GM23338 (cell line): ENCODE data around the gene CYP19A1. TPM values are rescaled to one million over a fixed set of nuclear protein-coding genes. Genes with fewer than 3 reads are reported as not detected.

Experiments
- ATAC-seq: fragments of 200-7000 bp; cut with Tn5 transposase; 3 replicates; pipeline ENCODE4 v1.9.1; 2020
- DNase-seq: peaks from one replicate; pipeline ENCODE4 v3.0.0-alpha.2; 2015; ENCODE audit warnings: low spot score
- H2AFZ ChIP-seq: fragments of 200-600 bp; sonication (generic); 2 replicates; pipeline ENCODE4 v1.8.0; 2016; ENCODE audit warnings: antibody characterized with exemption, mild to moderate bottlenecking, moderate library complexity
- H3F3A ChIP-seq: fragments of 200-600 bp; sonication (generic); replicated peaks from 2 replicates; pipeline ENCODE4 v1.8.0; 2017; ENCODE audit warnings: antibody characterized with exemption, mixed run types, low read depth
- H3K27ac ChIP-seq: fragments of 200-600 bp; sonication (generic); 2 replicates; pipeline ENCODE4 v1.6.1; 2016; ENCODE audit warnings: low read depth
- H3K27me3 ChIP-seq: fragments of 200-600 bp; sonication (generic); 2 replicates; pipeline ENCODE4 v1.8.0; 2016; ENCODE audit warnings: mild to moderate bottlenecking, mixed run types, moderate library complexity; ENCODE audit not compliant: insufficient read depth
- H3K36me3 ChIP-seq: fragments of 200-600 bp; sonication (generic); 2 replicates; pipeline ENCODE4 v1.8.0; 2016; ENCODE audit warnings: mild to moderate bottlenecking; ENCODE audit not compliant: insufficient read depth
- H3K4me1 ChIP-seq: fragments of 200-600 bp; sonication (generic); 2 replicates; pipeline ENCODE4 v1.8.0; 2016; ENCODE audit warnings: mild to moderate bottlenecking, moderate library complexity; ENCODE audit not compliant: insufficient read depth
- H3K4me2 ChIP-seq: fragments of 200-600 bp; sonication (generic); 2 replicates; pipeline ENCODE4 v1.7.1; 2017; ENCODE audit warnings: mixed run types
- H3K4me3 ChIP-seq: fragments of 200-600 bp; sonication (generic); 2 replicates; pipeline ENCODE4 v1.6.1; 2016; ENCODE audit warnings: mixed run types
- H3K79me2 ChIP-seq: fragments of 200-600 bp; sonication (generic); replicated peaks from 2 replicates; pipeline ENCODE4 v1.8.0; 2017; ENCODE audit warnings: mild to moderate bottlenecking; ENCODE audit not compliant: insufficient read depth
- H3K9me2 ChIP-seq: fragments of 200-600 bp; sonication (generic); 2 replicates; pipeline ENCODE4 v1.8.0; 2017; ENCODE audit not compliant: insufficient read depth
- H4K20me1 ChIP-seq: fragments of 200-600 bp; sonication (generic); replicated peaks from 2 replicates; pipeline ENCODE4 v1.8.0; 2017; ENCODE audit warnings: mild to moderate bottlenecking; ENCODE audit not compliant: insufficient read depth
- H3K27ac Mint-ChIP-seq: 2 replicates; pipeline ENCODE4 v1.8.0; 2020; ENCODE audit warnings: inconsistent platforms, mild to moderate bottlenecking, moderate library complexity, mixed read lengths
- H3K27me3 Mint-ChIP-seq: 3 replicates; pipeline ENCODE4 v1.8.0; 2022; ENCODE audit warnings: low read depth, mild to moderate bottlenecking, moderate library complexity, mixed read lengths, inconsistent platforms; ENCODE audit not compliant: insufficient read depth, poor library complexity
- H3K36me3 Mint-ChIP-seq: 3 replicates; pipeline ENCODE4 v1.8.0; 2021; ENCODE audit warnings: low read depth, mild to moderate bottlenecking, inconsistent platforms, moderate library complexity, mixed read lengths
- H3K4me1 Mint-ChIP-seq: 3 replicates; pipeline ENCODE4 v1.8.0; 2020; ENCODE audit warnings: mild to moderate bottlenecking, inconsistent platforms, mixed read lengths
- H3K4me3 Mint-ChIP-seq: 3 replicates; pipeline ENCODE4 v1.8.0; 2021; ENCODE audit warnings: moderate library complexity, mild to moderate bottlenecking, inconsistent platforms, mixed read lengths
- H3K9me3 Mint-ChIP-seq: 3 replicates; pipeline ENCODE4 v1.8.0; 2020; ENCODE audit warnings: moderate library complexity, mild to moderate bottlenecking, inconsistent platforms, mixed read lengths
- CREB1 ChIP-seq: fragments of 250-450 bp; sonication (Bioruptor Pico); IDR thresholded peaks from 2 replicates; pipeline ENCODE4 v1.5.0; 2020; ENCODE audit warnings: low read depth, mild to moderate bottlenecking, moderate library complexity
- JUNB ChIP-seq: IDR thresholded peaks from one replicate; pipeline ENCODE4 v1.6.1; 2016; ENCODE audit warnings: antibody characterized with exemption; ENCODE audit not compliant: unreplicated experiment
- NANOG ChIP-seq: IDR thresholded peaks from 2 replicates; pipeline ENCODE4 v1.6.1; 2016; ENCODE audit warnings: antibody characterized with exemption, borderline replicate concordance
- POLR2AphosphoS5 ChIP-seq: IDR thresholded peaks from 2 replicates; pipeline ENCODE4 v1.6.1; 2016; ENCODE audit warnings: antibody characterized with exemption, low read depth
- STAT1 ChIP-seq: IDR thresholded peaks from one replicate; pipeline ENCODE4 v1.6.1; 2016; ENCODE audit warnings: antibody characterized with exemption; ENCODE audit not compliant: unreplicated experiment
- ZNF114 ChIP-seq: fragments of 250-450 bp; sonication (Bioruptor Pico); IDR thresholded peaks from 2 replicates; pipeline ENCODE4 v1.5.0; 2020; ENCODE audit warnings: mild to moderate bottlenecking, moderate library complexity
- ZNF331 ChIP-seq: fragments of 250-450 bp; sonication (Bioruptor Pico); IDR thresholded peaks from 2 replicates; pipeline ENCODE4 v1.5.0; 2020; ENCODE audit warnings: low read depth, mild to moderate bottlenecking, moderate library complexity
- ZNF462 ChIP-seq: fragments of 250-450 bp; sonication (Bioruptor Pico); IDR thresholded peaks from 2 replicates; pipeline ENCODE4 v1.5.0; 2020; ENCODE audit warnings: mild to moderate bottlenecking, moderate library complexity
- polyA plus RNA-seq: library from polyadenylated mRNA; unstranded; fragments of >200 nt; fragmentation: Nextera tagmentation; extraction: Ambion mirVana; gene quantifications from 2 replicates; pipeline ENCODE4 v1.2.1, GENCODE V29; 2016
- total RNA-seq: library from RNA; depleted of rRNA; stranded (reverse); fragments of >200 nt; shearing (Covaris generic); gene quantifications from 2 replicates; pipeline ENCODE4 v1.2.3, GENCODE V29; 2014
- TF ChIP-seq, protein P1 (sequence below): IDR thresholded peaks from one replicate; pipeline ENCODE4 v1.6.1; 2018; ENCODE audit warnings: antibody characterized with exemption; ENCODE audit not compliant: unreplicated experiment

The CYP19A1 gene
- total and polyA plus RNA-seq, 2 experiments from 2014 or later, result 0.42 TPM; not detected in 1

- Histone ChIP-seq H3K4me2 (no peak overlapping the region), H3K36me3 (no peaks in the 10 kb centered on the region), H3F3A (no peaks in the 10 kb centered on the region), H3K4me1 (no peaks in the 10 kb centered on the region), H3K79me2 (no peaks in the 10 kb centered on the region), H3K27ac (no peak overlapping the region), H3K27me3 (no peaks in the 10 kb centered on the region), H2AFZ (no peak overlapping the region), H3K9me2 (peaks cover 12% of the 10 kb centered on the region; the same call in 1 of the 2 replicates), H3K4me3 (no peak overlapping the region), H4K20me1 (no peaks in the 10 kb centered on the region)
- H3K9me3 Mint-ChIP-seq, result no peaks in the 10 kb centered on the region
- no peak overlapping the region for H3K27ac Mint-ChIP-seq
- TF ChIP-seq POLR2AphosphoS5 (no peak), ZNF114 (CRISPR knock-in tag) (no peak), NANOG (no peak)
- TF ChIP-seq, protein P1, sequence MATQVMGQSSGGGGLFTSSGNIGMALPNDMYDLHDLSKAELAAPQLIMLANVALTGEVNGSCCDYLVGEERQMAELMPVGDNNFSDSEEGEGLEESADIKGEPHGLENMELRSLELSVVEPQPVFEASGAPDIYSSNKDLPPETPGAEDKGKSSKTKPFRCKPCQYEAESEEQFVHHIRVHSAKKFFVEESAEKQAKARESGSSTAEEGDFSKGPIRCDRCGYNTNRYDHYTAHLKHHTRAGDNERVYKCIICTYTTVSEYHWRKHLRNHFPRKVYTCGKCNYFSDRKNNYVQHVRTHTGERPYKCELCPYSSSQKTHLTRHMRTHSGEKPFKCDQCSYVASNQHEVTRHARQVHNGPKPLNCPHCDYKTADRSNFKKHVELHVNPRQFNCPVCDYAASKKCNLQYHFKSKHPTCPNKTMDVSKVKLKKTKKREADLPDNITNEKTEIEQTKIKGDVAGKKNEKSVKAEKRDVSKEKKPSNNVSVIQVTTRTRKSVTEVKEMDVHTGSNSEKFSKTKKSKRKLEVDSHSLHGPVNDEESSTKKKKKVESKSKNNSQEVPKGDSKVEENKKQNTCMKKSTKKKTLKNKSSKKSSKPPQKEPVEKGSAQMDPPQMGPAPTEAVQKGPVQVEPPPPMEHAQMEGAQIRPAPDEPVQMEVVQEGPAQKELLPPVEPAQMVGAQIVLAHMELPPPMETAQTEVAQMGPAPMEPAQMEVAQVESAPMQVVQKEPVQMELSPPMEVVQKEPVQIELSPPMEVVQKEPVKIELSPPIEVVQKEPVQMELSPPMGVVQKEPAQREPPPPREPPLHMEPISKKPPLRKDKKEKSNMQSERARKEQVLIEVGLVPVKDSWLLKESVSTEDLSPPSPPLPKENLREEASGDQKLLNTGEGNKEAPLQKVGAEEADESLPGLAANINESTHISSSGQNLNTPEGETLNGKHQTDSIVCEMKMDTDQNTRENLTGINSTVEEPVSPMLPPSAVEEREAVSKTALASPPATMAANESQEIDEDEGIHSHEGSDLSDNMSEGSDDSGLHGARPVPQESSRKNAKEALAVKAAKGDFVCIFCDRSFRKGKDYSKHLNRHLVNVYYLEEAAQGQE, result no peak
- H3K4me1 Mint-ChIP-seq, result no peaks in the 10 kb centered on the region
- H3K27me3 Mint-ChIP-seq, result peaks cover 3% of the 10 kb centered on the region
- ATAC-seq (no peak), DNase-seq (no peak)
- no peaks in the 10 kb centered on the region for H3K36me3 Mint-ChIP-seq
- no peak overlapping the region for H3K4me3 Mint-ChIP-seq
Measured at GRCh38 chr15:51253366-51253765, 85.0 kb downstream of the CYP19A1 start.

- Mint-ChIP-seq H3K27ac (no peak overlapping the region), H3K27me3 (peaks cover 6% of the 10 kb centered on the region), H3K4me3 (no peak overlapping the region), H3K4me1 (no peaks in the 10 kb centered on the region), H3K36me3 (no peaks in the 10 kb centered on the region), H3K9me3 (no peaks in the 10 kb centered on the region)
- Histone ChIP-seq H3F3A (no peaks in the 10 kb centered on the region), H3K4me3 (no peak overlapping the region), H3K9me2 (peaks cover 12% of the 10 kb centered on the region; the same call in 1 of the 2 replicates), H3K27me3 (no peaks in the 10 kb centered on the region), H3K4me1 (no peaks in the 10 kb centered on the region), H2AFZ (no peak overlapping the region), H3K27ac (no peak overlapping the region), H3K4me2 (no peak overlapping the region), H3K36me3 (no peaks in the 10 kb centered on the region), H4K20me1 (no peaks in the 10 kb centered on the region), H3K79me2 (no peaks in the 10 kb centered on the region)
- DNase-seq (no peak), ATAC-seq (no peak)
- TF ChIP-seq ZNF331 (CRISPR knock-in tag), result no peak
- no peak for TF ChIP-seq POLR2AphosphoS5
- no peak for TF ChIP-seq CREB1
- no peak for TF ChIP-seq NANOG
- TF ChIP-seq ZNF462 (CRISPR knock-in tag), result no peak
- TF ChIP-seq, protein P1, result no peak
- no peak for TF ChIP-seq JUNB
- TF ChIP-seq STAT1, result no peak
Measured at GRCh38 chr15:51252671-51253070, 85.7 kb downstream of the CYP19A1 start.
